Epithelial cell of prostate (primary cell): Measurements from ENCODE around the gene IFIT3.
A peak's percentile ranks its signal among the peaks of the same experiment; 100 is the strongest.
"Not testable (repeated sequence)": the region's sequence is repeated elsewhere in the genome, so short reads cannot be mapped to it uniquely, and the experiment has no call there.

Source experiments
- DNase-seq: peaks from one replicate; pipeline ENCODE4 v3.0.0-alpha.2; 2011; ENCODE audit warnings: low read depth, low spot score
- H3K27ac ChIP-seq: fragments of 450-650 bp; 2 replicates; pipeline ENCODE4 v1.5.1; 2017; ENCODE audit warnings: mild to moderate bottlenecking

Gene IFIT3

DNA sequence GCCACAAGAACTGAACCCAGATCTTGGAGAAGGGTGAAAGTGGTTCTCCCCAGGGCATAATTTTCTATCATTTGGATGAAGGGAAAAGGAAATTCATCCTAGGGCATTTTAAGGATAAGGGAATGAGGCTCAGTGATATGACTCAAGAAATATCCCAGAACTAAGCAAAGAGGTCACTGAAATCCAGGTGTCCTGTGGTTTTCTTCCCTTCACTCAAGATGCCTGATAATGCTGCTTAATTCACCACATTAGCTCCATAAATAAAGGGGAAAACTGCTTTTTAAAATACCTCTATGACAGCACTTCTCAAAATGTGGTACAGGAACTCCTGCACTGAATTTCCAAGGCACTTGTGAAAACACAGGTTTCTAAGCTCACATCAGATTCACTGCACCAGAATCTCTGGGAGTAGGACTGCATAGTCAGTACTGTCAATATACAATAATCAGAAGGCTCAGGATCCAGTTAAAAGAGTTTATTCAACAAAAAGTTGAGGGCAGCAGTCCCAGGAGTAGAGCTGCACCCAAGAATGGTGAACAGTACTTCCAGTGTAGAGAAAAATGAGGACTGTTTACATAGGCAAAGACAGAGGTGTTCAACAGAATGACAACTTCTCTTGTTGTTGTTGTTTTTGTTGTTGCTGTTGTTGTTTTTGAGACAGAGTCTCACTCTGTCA, 2.9 kb downstream of the IFIT3 start:
- DNase-seq = no peak
- H3K27ac ChIP-seq = no peak overlapping the region

GRCh38 chr10:89331487-89332122, 3.8 kb downstream of the IFIT3 start:
- not testable (repeated sequence) for DNase-seq
- H3K27ac ChIP-seq = peak overlapping the region; percentile 29

DNA sequence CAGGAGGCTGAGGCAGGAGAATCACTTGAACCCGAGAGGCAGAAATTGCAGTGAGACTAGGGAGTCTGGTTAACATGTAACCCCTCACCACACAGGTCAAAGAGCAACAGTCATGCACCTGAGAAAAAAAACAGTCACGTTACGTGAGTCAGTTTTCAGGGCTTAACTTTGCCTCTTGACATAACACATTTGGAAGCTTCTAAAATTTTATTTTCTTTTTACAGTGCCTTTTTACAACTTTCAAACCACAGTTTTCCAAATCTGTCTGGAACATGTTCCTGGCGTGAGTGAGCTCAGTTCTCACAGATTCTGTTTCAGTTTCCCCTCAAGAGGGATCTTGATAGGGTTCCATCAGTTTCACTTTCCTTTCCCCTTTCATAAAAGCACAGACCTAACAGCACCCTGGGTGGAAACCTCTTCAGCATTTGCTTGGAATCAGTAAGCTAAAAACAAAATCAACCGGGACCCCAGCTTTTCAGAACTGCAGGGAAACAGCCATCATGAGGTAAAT, 4.4 kb downstream of the IFIT3 start:
- H3K27ac ChIP-seq = peak overlapping the region; percentile 29
- DNase-seq = no peak

- no peak for DNase-seq
- H3K27ac ChIP-seq = no peak overlapping the region
Measured at GRCh38 chr10:89335226-89335625, 7.4 kb downstream of the IFIT3 start.

- no peak for DNase-seq
- no peak overlapping the region for H3K27ac ChIP-seq
Measured at GRCh38 chr10:89336241-89336640, 8.4 kb downstream of the IFIT3 start.

- peak; percentile 60 for DNase-seq
- peak overlapping the region; percentile 55 for H3K27ac ChIP-seq
Measured at GRCh38 chr10:89337484-89337883, 9.7 kb downstream of the IFIT3 start.

DNA sequence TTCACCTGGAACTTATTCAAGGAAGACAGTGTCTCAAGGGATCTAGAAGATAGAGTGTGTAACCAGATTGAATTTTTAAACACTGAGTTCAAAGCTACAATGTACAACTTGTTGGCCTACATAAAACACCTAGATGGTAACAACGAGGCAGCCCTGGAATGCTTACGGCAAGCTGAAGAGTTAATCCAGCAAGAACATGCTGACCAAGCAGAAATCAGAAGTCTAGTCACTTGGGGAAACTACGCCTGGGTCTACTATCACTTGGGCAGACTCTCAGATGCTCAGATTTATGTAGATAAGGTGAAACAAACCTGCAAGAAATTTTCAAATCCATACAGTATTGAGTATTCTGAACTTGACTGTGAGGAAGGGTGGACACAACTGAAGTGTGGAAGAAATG, 10.9 kb downstream of the IFIT3 start:
- no peak for DNase-seq
- no peak overlapping the region for H3K27ac ChIP-seq

GRCh38 chr10:89339875-89340274, 12.1 kb downstream of the IFIT3 start:
- no peak for DNase-seq
- H3K27ac ChIP-seq = no peak overlapping the region

GRCh38 chr10:89341649-89342048, 13.9 kb downstream of the IFIT3 start:
- no peak overlapping the region for H3K27ac ChIP-seq
- DNase-seq = no peak

DNA sequence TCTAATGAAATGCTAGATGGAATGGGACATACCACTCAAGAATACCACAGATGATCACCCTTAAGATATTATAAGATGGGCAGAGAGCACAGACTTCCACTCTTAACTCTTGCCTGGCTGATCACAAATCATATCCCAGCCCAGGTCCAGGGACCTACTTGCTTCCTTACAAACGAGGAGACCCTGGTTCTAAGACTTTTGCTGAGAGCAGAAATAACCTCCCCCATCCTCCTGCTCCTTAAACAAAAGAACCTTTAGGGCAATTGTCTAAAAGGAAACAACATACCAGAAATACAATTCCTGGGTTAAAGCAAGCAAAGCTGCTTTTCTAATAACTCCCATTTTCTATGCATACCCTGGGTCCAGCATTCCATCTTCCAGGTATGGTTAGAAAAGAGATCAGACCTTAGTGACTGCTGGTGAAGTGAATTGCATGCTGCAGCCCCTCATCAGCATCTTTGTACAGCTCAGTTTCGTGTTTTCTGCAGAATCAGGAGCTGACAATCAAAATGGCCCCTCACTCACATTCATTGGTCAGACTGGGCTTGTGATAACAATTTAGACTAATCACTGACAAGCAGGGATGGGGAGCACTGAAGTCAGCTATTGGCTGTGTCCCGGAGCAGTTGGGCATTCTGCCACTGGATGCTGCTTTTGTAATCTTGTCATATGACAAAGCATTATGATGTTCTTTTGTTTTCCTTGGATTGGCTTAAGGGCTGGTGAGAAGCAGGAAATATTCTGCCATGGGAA, 14.6 kb downstream of the IFIT3 start:
- H3K27ac ChIP-seq = peak overlapping the region; percentile 58
- peak; percentile 57 for DNase-seq

GRCh38 chr10:89343089-89343767, 15.4 kb downstream of the IFIT3 start:
- DNase-seq = no peak
- peak overlapping the region; percentile 58 for H3K27ac ChIP-seq

DNA sequence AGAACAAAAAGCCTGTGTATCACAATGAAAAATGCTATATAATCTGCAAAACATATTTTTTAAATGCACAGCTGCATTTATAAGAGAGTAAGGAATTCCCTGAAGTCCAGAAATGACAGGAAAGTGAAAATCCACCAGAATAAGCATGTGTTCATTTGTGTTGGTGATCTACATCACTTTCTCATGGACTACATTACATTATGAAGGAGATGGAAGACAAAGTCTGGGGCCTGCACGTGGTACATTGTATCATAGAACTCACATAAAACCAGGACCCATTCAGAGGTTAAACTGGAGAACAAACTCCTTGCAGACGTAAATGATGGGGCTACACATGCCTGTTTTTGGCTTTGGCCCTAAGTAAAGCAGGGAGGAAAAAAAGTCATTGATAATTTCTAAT, 16.4 kb downstream of the IFIT3 start:
- DNase-seq = no peak
- H3K27ac ChIP-seq = no peak overlapping the region

DNA sequence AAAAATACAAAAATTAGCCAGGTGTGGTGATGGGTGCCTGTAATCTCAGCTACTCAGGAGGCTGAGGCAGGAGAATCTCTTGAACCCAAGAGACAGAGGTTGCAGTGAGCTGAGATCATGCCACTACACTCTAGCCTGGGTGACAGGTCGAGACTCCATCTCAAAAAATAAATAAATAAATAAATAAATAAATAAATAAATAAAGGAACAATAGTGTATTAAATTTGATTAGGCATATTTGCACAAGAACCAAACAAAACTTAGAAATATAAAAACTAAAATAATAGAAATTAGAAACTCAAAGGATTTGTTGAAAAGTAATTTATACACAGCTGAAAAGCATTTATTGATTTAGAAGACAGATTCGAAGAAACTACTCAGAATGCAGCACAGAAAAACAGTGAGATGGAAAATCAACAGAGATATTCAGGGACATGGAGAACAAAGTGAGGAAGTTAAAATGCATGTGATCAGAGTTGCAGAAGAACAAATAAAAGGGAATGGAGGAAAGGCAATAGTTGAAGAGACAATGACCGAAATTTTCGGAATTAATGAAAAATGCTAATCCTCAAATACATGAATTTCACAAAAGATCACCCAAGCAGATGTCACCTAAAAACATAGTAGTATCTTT, 17.7 kb downstream of the IFIT3 start:
- no peak overlapping the region for H3K27ac ChIP-seq
- no peak for DNase-seq

GRCh38 chr10:89346405-89347254, 18.8 kb downstream of the IFIT3 start:
- H3K27ac ChIP-seq = peak overlapping the region; percentile 58
- DNase-seq = no peak

- no peak for DNase-seq
- H3K27ac ChIP-seq = no peak overlapping the region
Measured at GRCh38 chr10:89347701-89348457, 20.1 kb downstream of the IFIT3 start.

DNA sequence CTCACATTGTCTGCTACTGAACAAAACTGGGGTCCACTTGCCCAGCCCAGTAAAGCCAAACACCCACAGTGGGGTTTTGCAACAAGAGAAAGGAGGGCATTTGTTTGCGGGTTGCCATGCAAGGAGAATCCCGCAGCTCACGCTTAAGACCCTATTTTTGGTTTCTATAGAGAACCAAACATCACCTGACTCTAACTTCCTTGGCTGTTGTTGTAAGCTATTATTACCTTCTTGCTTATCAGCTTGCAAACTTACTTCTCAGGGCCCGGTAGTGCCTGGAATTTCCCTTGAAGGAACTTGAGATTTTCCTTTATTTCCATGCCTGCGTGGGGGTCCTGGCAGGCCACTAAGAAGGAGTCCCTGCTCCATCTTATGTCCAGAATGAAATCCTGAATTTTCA, 20.7 kb downstream of the IFIT3 start:
- DNase-seq = no peak
- no peak overlapping the region for H3K27ac ChIP-seq

GRCh38 chr10:89348975-89349374, 21.2 kb downstream of the IFIT3 start:
- no peak overlapping the region for H3K27ac ChIP-seq
- no peak for DNase-seq

DNA sequence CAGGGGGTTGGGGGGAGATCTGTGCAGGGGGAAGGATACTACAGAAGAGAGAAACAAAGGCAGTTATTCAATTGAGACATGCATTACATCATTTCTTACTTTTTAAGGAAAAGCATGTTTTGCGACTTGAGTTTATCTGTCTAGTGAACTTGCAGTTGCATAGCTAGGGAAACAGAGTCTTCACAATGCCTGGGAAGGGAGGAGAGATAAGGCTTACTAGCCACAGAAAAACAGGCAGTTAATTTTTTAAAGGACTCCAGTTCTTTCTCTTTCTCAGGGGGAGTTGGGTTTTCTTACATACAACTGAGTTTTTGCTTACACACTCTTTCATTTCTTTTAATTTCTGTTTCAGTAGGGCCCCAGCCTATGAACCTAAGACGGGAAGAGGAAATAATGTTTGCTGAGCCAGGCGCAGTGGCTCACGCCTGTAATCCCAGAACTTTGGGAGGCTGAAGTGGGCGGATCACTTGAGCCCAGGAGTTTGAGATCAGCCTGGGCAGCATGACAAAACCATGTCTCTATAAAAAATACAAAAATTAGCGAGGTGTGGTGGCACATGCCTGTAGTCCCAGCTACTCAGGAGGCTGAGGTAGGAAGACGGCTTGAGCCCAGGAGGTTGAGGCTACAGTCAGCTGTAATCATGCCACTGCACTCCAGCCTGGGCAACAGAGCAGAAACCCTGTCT, 23.0 kb downstream of the IFIT3 start:
- DNase-seq = not testable (repeated sequence)
- H3K27ac ChIP-seq = peak overlapping the region; percentile 98
